Nephron (organoid): Measurements from ENCODE around the gene MTMR8.

Experiments used
- H3K27ac Mint-ChIP-seq, 3 experiments: 2 replicates each; pipeline ENCODE4 v1.8.0; 2020; ENCODE audit warnings: mixed read lengths in 3 of 3, mild to moderate bottlenecking in 2 of 3, moderate library complexity in 1 of 3
- H3K27me3 Mint-ChIP-seq: 2 replicates; pipeline ENCODE4 v1.8.0; 2021; ENCODE audit warnings: low read depth, mild to moderate bottlenecking, moderate library complexity, mixed read lengths
- H3K36me3 Mint-ChIP-seq: 2 replicates; pipeline ENCODE4 v1.8.0; 2020; ENCODE audit warnings: low read depth, mixed read lengths
- H3K4me1 Mint-ChIP-seq: 2 replicates; pipeline ENCODE4 v1.8.0; 2020; ENCODE audit warnings: mixed read lengths
- H3K4me3 Mint-ChIP-seq, 3 experiments: 2 replicates each; pipeline ENCODE4 v1.8.0; 2020; ENCODE audit warnings: mild to moderate bottlenecking in 3 of 3, mixed read lengths in 3 of 3, moderate library complexity in 2 of 3
- H3K9me3 Mint-ChIP-seq: 2 replicates; pipeline ENCODE4 v1.8.0; 2020; ENCODE audit warnings: mixed read lengths
- CTCF ChIP-seq, 3 experiments: fragments of 200-600 bp; sonication (generic); IDR thresholded peaks; one replicate each; pipeline ENCODE4 v1.5.0; 2021; ENCODE audit warnings: antibody characterized with exemption in 3 of 3; ENCODE audit not compliant: unreplicated experiment in 3 of 3

MTMR8 gene

GRCh38 chrX:64291123-64291522 is 104.1 kb downstream of the MTMR8 start:
- Mint-ChIP-seq H3K4me3 (no peak overlapping the region), H3K27me3 (no peaks in the 10 kb centered on the region), H3K36me3 (no peaks in the 10 kb centered on the region), H3K27ac (no peak overlapping the region), H3K9me3 (peaks cover 18% of the 10 kb centered on the region), H3K4me1 (no peaks in the 10 kb centered on the region)
- no peak for TF ChIP-seq CTCF (IDR thresholded peaks at IDR 0.05; ENCODE audit: unreplicated experiment in 3 of 3)

GRCh38 chrX:64265265-64265664 is 130.0 kb downstream of the MTMR8 start:
- no peaks in the 10 kb centered on the region for H3K27me3 Mint-ChIP-seq
- peaks cover under 1% of the 10 kb centered on the region for H3K9me3 Mint-ChIP-seq
- no peaks in the 10 kb centered on the region for H3K4me1 Mint-ChIP-seq
- no peak for TF ChIP-seq CTCF (IDR thresholded peaks at IDR 0.05; ENCODE audit: unreplicated experiment in 3 of 3)
- no peak overlapping the region for H3K27ac Mint-ChIP-seq
- no peaks in the 10 kb centered on the region for H3K36me3 Mint-ChIP-seq
- H3K4me3 Mint-ChIP-seq, result no peak overlapping the region

GRCh38 chrX:64230123-64230970 is 164.9 kb downstream of the MTMR8 start, which contains the start of gene ASB12:
TSS of gene ASB12 (minus strand) at chrX:64230607. CDS start at chrX:64225650, 4,957 bp downstream.
- Mint-ChIP-seq H3K9me3 (peaks cover 8% of the 10 kb centered on the region), H3K4me1 (no peaks in the 10 kb centered on the region), H3K27me3 (no peaks in the 10 kb centered on the region), H3K36me3 (no peaks in the 10 kb centered on the region), H3K4me3 (no peak within 1 kb of the TSS), H3K27ac (no peak within 1 kb of the TSS)
- no peak for TF ChIP-seq CTCF (IDR thresholded peaks at IDR 0.05; ENCODE audit: unreplicated experiment in 3 of 3)

- no peaks in the 10 kb centered on the region for H3K36me3 Mint-ChIP-seq
- H3K27ac Mint-ChIP-seq, result no peak overlapping the region
- TF ChIP-seq CTCF (IDR thresholded peaks at IDR 0.05; ENCODE audit: unreplicated experiment in 3 of 3), result no peak
- H3K9me3 Mint-ChIP-seq, result peaks cover 8% of the 10 kb centered on the region
- H3K4me1 Mint-ChIP-seq, result no peaks in the 10 kb centered on the region
- no peaks in the 10 kb centered on the region for H3K27me3 Mint-ChIP-seq
- H3K4me3 Mint-ChIP-seq, result no peak overlapping the region
These were observed 166.1 kb downstream of the MTMR8 start for GRCh38 chrX:64229154-64229553.
